Measurements from ENCODE around the gene CNOT4. TPM values are rescaled to one million over a fixed set of nuclear protein-coding genes. Genes with fewer than 3 reads are reported as not detected.

Gene CNOT4
- total and polyA plus RNA-seq, 2 of the 13 experiments (the other 11 are each of a cell fraction or from before 2014, with no cell fraction given): 7.4 to 8.4 TPM

DNA sequence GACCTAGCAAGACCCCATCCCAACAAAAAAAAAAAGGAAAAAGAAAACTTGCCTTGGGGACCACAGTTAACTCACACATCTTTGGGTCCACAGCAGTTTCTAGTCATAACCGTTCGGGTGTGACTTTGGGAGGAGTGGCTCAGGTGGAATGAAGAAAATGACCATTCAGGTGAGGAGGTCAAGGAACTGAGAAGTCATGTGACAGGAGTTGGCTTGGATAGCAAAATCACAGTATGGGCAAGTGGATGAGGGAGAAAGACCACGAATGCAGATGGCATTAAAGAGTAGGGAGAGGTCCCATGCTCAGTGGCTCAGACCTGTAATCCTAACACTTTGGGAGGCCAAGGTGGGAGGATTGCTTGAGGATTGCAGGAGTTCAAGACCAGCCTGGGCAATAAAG lies 17.1 kb upstream of the CNOT4 start:
- no peak for FAIRE-seq
- H3K27ac ChIP-seq (ENCODE audit: extremely low read length, insufficient read depth, low read length): no peak overlapping the region
- H2AFZ ChIP-seq (ENCODE audit: low read length): no peak overlapping the region
- intact Hi-C loops (cut with micrococcal nuclease; ENCODE audit: unreplicated experiment): no loop called here
- H3K36me3 ChIP-seq (replicated peaks in 1 of 2; ENCODE audit: control insufficient read depth in 1 of 2, insufficient read depth in 2 of 2, low read length in 2 of 2): no peaks in the 10 kb centered on the region
- 0 out of 2 replicates have a peak, but pooled peaks cover 7% of the 10 kb centered on the region for H3K4me1 ChIP-seq (ENCODE audit: insufficient read depth, low read length)
- H3K4me3 ChIP-seq (replicated peaks in 1 of 3; ENCODE audit: insufficient read depth in 1 of 3, low read depth in 2 of 3, low read length in 3 of 3): no peak overlapping the region
- no peak overlapping the region for H3K9ac ChIP-seq (ENCODE audit: insufficient read depth, low read depth, low read length)
- POLR2A ChIA-PET: no interaction called here
- H3K4me2 ChIP-seq (ENCODE audit: low read depth, low read length): no peak overlapping the region
- CTCF ChIA-PET (ENCODE audit: low intra/inter-chr PET ratio, low total read pairs): no interaction called here
- no peaks in the 10 kb centered on the region for H3K79me2 ChIP-seq (ENCODE audit: insufficient read depth, low read length)
- H3K27me3 ChIP-seq (ENCODE audit: control insufficient read depth in 1 of 2, insufficient read depth in 2 of 2, low read length in 2 of 2): no peaks in the 10 kb centered on the region
- WGBS (ENCODE audit: low lambda C conversion rate): 48% methylated on average over 3 of the region's 3 CpGs
- no TSS peak for BruUV-seq (replicated peaks)
- H4K20me1 ChIP-seq (ENCODE audit: insufficient read depth, low read length): no peaks in the 10 kb centered on the region
- no peaks in the 10 kb centered on the region for H3K9me3 ChIP-seq (ENCODE audit: low read length)
- no peak for ATAC-seq
- in situ Hi-C loops (cut with HindIII; ENCODE audit: extremely low pct_ligation_motif_present, low pct_unique_long_range_greater_than_20kb): no loop called here
- no peak for DNase-seq (ENCODE audit: low spot score)
- no peak for TF ChIP-seq FLYWCH1 (CRISPR knock-in tag; IDR thresholded peaks at IDR 0.05)
- TF ChIP-seq, protein P1, sequence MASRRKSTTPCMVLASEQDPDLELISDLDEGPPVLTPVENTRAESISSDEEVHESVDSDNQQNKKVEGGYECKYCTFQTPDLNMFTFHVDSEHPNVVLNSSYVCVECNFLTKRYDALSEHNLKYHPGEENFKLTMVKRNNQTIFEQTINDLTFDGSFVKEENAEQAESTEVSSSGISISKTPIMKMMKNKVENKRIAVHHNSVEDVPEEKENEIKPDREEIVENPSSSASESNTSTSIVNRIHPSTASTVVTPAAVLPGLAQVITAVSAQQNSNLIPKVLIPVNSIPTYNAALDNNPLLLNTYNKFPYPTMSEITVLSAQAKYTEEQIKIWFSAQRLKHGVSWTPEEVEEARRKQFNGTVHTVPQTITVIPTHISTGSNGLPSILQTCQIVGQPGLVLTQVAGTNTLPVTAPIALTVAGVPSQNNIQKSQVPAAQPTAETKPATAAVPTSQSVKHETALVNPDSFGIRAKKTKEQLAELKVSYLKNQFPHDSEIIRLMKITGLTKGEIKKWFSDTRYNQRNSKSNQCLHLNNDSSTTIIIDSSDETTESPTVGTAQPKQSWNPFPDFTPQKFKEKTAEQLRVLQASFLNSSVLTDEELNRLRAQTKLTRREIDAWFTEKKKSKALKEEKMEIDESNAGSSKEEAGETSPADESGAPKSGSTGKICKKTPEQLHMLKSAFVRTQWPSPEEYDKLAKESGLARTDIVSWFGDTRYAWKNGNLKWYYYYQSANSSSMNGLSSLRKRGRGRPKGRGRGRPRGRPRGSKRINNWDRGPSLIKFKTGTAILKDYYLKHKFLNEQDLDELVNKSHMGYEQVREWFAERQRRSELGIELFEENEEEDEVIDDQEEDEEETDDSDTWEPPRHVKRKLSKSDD (CRISPR knock-in tag; IDR thresholded peaks at IDR 0.05; ENCODE audit: low read depth): no peak
- TF ChIP-seq, protein P2, sequence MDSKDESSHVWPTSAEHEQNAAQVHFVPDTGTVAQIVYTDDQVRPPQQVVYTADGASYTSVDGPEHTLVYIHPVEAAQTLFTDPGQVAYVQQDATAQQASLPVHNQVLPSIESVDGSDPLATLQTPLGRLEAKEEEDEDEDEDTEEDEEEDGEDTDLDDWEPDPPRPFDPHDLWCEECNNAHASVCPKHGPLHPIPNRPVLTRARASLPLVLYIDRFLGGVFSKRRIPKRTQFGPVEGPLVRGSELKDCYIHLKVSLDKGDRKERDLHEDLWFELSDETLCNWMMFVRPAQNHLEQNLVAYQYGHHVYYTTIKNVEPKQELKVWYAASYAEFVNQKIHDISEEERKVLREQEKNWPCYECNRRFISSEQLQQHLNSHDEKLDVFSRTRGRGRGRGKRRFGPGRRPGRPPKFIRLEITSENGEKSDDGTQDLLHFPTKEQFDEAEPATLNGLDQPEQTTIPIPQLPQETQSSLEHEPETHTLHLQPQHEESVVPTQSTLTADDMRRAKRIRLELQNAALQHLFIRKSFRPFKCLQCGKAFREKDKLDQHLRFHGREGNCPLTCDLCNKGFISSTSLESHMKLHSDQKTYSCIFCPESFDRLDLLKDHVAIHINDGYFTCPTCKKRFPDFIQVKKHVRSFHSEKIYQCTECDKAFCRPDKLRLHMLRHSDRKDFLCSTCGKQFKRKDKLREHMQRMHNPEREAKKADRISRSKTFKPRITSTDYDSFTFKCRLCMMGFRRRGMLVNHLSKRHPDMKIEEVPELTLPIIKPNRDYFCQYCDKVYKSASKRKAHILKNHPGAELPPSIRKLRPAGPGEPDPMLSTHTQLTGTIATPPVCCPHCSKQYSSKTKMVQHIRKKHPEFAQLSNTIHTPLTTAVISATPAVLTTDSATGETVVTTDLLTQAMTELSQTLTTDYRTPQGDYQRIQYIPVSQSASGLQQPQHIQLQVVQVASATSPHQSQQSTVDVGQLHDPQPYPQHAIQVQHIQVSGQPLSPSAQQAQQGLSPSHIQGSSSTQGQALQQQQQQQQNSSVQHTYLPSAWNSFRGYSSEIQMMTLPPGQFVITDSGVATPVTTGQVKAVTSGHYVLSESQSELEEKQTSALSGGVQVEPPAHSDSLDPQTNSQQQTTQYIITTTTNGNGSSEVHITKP (CRISPR knock-in tag; IDR thresholded peaks at IDR 0.05; ENCODE audit: low read depth): no peak
- TF ChIP-seq, protein P3, sequence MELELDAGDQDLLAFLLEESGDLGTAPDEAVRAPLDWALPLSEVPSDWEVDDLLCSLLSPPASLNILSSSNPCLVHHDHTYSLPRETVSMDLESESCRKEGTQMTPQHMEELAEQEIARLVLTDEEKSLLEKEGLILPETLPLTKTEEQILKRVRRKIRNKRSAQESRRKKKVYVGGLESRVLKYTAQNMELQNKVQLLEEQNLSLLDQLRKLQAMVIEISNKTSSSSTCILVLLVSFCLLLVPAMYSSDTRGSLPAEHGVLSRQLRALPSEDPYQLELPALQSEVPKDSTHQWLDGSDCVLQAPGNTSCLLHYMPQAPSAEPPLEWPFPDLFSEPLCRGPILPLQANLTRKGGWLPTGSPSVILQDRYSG (CRISPR knock-in tag; IDR thresholded peaks at IDR 0.05): no peak
- TF ChIP-seq, protein P4, sequence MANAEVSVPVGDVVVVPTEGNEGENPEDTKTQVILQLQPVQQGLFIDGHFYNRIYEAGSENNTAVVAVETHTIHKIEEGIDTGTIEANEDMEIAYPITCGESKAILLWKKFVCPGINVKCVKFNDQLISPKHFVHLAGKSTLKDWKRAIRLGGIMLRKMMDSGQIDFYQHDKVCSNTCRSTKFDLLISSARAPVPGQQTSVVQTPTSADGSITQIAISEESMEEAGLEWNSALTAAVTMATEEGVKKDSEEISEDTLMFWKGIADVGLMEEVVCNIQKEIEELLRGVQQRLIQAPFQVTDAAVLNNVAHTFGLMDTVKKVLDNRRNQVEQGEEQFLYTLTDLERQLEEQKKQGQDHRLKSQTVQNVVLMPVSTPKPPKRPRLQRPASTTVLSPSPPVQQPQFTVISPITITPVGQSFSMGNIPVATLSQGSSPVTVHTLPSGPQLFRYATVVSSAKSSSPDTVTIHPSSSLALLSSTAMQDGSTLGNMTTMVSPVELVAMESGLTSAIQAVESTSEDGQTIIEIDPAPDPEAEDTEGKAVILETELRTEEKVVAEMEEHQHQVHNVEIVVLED (CRISPR knock-in tag; IDR thresholded peaks at IDR 0.05; ENCODE audit: borderline replicate concordance): no peak
- TF ChIP-seq ZNF788 (CRISPR knock-in tag; IDR thresholded peaks at IDR 0.05; ENCODE audit: borderline replicate concordance): no peak
- TF ChIP-seq NFIC (IDR thresholded peaks at IDR 0.05; ENCODE audit: low read length): no peak
- no peak for TF ChIP-seq PTBP1 (IDR thresholded peaks at IDR 0.05; ENCODE audit: low read depth, low read length, poor library complexity, severe bottlenecking)
- TF ChIP-seq MED8 (CRISPR knock-in tag; IDR thresholded peaks at IDR 0.05; ENCODE audit: insufficient replicate concordance): no peak
- no peak for TF ChIP-seq ZNF331 (CRISPR knock-in tag; IDR thresholded peaks at IDR 0.05)
- TF ChIP-seq, protein P5, sequence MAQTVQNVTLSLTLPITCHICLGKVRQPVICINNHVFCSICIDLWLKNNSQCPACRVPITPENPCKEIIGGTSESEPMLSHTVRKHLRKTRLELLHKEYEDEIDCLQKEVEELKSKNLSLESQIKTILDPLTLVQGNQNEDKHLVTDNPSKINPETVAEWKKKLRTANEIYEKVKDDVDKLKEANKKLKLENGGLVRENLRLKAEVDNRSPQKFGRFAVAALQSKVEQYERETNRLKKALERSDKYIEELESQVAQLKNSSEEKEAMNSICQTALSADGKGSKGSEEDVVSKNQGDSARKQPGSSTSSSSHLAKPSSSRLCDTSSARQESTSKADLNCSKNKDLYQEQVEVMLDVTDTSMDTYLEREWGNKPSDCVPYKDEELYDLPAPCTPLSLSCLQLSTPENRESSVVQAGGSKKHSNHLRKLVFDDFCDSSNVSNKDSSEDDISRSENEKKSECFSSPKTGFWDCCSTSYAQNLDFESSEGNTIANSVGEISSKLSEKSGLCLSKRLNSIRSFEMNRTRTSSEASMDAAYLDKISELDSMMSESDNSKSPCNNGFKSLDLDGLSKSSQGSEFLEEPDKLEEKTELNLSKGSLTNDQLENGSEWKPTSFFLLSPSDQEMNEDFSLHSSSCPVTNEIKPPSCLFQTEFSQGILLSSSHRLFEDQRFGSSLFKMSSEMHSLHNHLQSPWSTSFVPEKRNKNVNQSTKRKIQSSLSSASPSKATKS (CRISPR knock-in tag; IDR thresholded peaks at IDR 0.05): no peak

All from HepG2 (cell line).